H1 (cell line): Measurements from ENCODE around the gene BAIAP2. TPM values are rescaled to one million over a fixed set of nuclear protein-coding genes. Genes with fewer than 3 reads are reported as not detected.

Experiments
- EP300 ChIP-seq, 2 experiments: IDR thresholded peaks; 1 replicate in 1 of 2; 2 replicates in 1 of 2; pipeline ENCODE4 v1.6.1; 2011 to 2012; ENCODE audit warnings: low read depth in 2 of 2, low read length in 2 of 2, mild to moderate bottlenecking in 2 of 2, borderline replicate concordance in 1 of 2, inconsistent platforms in 1 of 2, moderate library complexity in 1 of 2
- KDM1A ChIP-seq: fragments of 200-600, 300-600 bp; sonication (generic); IDR thresholded peaks from 2 replicates; pipeline ENCODE4 v1.7.1; 2016; ENCODE audit warnings: mild to moderate bottlenecking, low read length, borderline replicate concordance
- SP1 ChIP-seq: IDR thresholded peaks from 2 replicates; pipeline ENCODE4 v1.6.1; 2011; ENCODE audit warnings: low read depth, low read length
- polyA plus RNA-seq, 7 experiments: library from polyadenylated mRNA; depleted of rRNA in 3 of 7; stranded (reverse) in 5 of 7; unstranded in 2 of 7; fragments of >200 nt in 5 of 7; fragments of 200-250 nt in 2 of 7; gene quantifications; 1 replicate in 5 of 7; 2 replicates in 1 of 7; 4 replicates in 1 of 7; pipeline versions ENCODE4 v1.2.1 to v1.2.3, GENCODE V29; 2011 to 2013; ENCODE audit warnings: missing spikeins in 2 of 7, mixed read lengths in 2 of 7
- total RNA-seq: library from RNA; stranded (reverse); fragmentation: NEBNext Ultra II Directional; extraction: Animal tissue kit (Norgen Biotek cat#: 25700); gene quantifications from 2 replicates; pipeline ENCODE4 v1.2.1, GENCODE V29; 2021

The BAIAP2 gene
- total and polyA plus RNA-seq, 2 of the 8 experiments (the other 6 are each of a cell fraction or from before 2014, with no cell fraction given), result 10.0 to 22.8 TPM

- no peak for TF ChIP-seq EP300 (IDR thresholded peaks at IDR 0.05; ENCODE audit: borderline replicate concordance in 1 of 2, low read depth in 2 of 2, low read length in 2 of 2)
- no peak for TF ChIP-seq KDM1A
- no peak for TF ChIP-seq SP1
Measured at GRCh38 chr17:81062014-81062780, 27.2 kb downstream of the BAIAP2 start (continued).
